ENCODE data around the gene VIPR1. TPM values are rescaled to one million over a fixed set of nuclear protein-coding genes. Genes with fewer than 3 reads are reported as not detected.

VIPR1 gene
- polyA plus RNA-seq, 1 of the 3 experiments (the other 2 are of a cell fraction), result not detected

- no peak overlapping the region for H2AFZ ChIP-seq (ENCODE audit: low read depth)
- no peak overlapping the region for H3K4me3 ChIP-seq (ENCODE audit: low read depth in 2 of 2, low read length in 1 of 2)
- ChIA-PET POLR2A (no interaction called here), CTCF (interaction anchor here (0.6 to 1.2 kb wide), 4 partner anchors 20 to 313 kb away, joined by 3 read pairs; no protein-coding TSS in a partner anchor)
- no peaks in the 10 kb centered on the region for H3K9me2 ChIP-seq
- no peak for DNase-seq
- H3K4me1 ChIP-seq (ENCODE audit: control insufficient read depth in 1 of 2, insufficient read depth in 2 of 2, low read depth in 1 of 2, low read length in 1 of 2), result peaks cover 0 to 13% of the 10 kb centered on the region in 2 experiments; a peak in 1 of 4 replicates
- H3K9ac ChIP-seq, result no peak overlapping the region
- TF ChIP-seq RXRA (IDR thresholded peaks at IDR 0.05; ENCODE audit: borderline replicate concordance, low read depth) (no peak), FOXM1 (IDR thresholded peaks at IDR 0.05; ENCODE audit: low read depth) (no peak), TEAD4 (IDR thresholded peaks at IDR 0.05; ENCODE audit: borderline replicate concordance, insufficient read depth) (no peak), EP300 (IDR thresholded peaks at IDR 0.05; ENCODE audit: borderline replicate concordance in 1 of 2, low read depth in 1 of 2, low read length in 1 of 2) (no peak), RFX5 (IDR thresholded peaks at IDR 0.05; ENCODE audit: low read length) (no peak)
- no peak overlapping the region for H3K27ac ChIP-seq (ENCODE audit: low read depth in 2 of 2, low read length in 1 of 2)
- no peaks in the 10 kb centered on the region for H4K20me1 ChIP-seq (ENCODE audit: insufficient read depth)
- H3K36me3 ChIP-seq (replicated peaks in 1 of 2; ENCODE audit: control insufficient read depth in 1 of 2, insufficient read depth in 2 of 2, low read length in 1 of 2), result no peaks in the 10 kb centered on the region
- no peaks in the 10 kb centered on the region for H3K79me2 ChIP-seq (ENCODE audit: insufficient read depth)
- peaks cover 26% of the 10 kb centered on the region for H3K27me3 ChIP-seq (ENCODE audit: insufficient read depth)
- no peaks in the 10 kb centered on the region for H3F3A ChIP-seq (replicated peaks; ENCODE audit: insufficient read depth)
- 61% methylated on average over 8 of the region's 10 CpGs for WGBS (ENCODE audit: low lambda C conversion rate)
- no peak overlapping the region for H3K4me2 ChIP-seq
- no peaks in the 10 kb centered on the region for H3K9me3 ChIP-seq
These were observed 2.1 kb downstream of the VIPR1 start for GRCh38 chr3:42504334-42505127.

GRCh38 chr3:42505128-42505848 lies 2.8 kb downstream of the VIPR1 start:
- H3F3A ChIP-seq (replicated peaks; ENCODE audit: insufficient read depth), result no peaks in the 10 kb centered on the region
- ChIA-PET POLR2A (no interaction called here), CTCF (interaction anchor here (1.0 to 1.1 kb wide), 2 partner anchors 19 to 30 kb away, joined by 3 read pairs; no protein-coding TSS in a partner anchor)
- no peaks in the 10 kb centered on the region for H3K79me2 ChIP-seq (ENCODE audit: insufficient read depth)
- no peaks in the 10 kb centered on the region for H3K9me2 ChIP-seq
- no peaks in the 10 kb centered on the region for H4K20me1 ChIP-seq (ENCODE audit: insufficient read depth)
- H2AFZ ChIP-seq (ENCODE audit: low read depth), result no peak overlapping the region
- peaks cover 0 to 13% of the 10 kb centered on the region in 2 experiments; a peak in 1 of 4 replicates for H3K4me1 ChIP-seq (ENCODE audit: control insufficient read depth in 1 of 2, insufficient read depth in 2 of 2, low read depth in 1 of 2, low read length in 1 of 2)
- no peaks in the 10 kb centered on the region for H3K9me3 ChIP-seq
- TF ChIP-seq NRF1 (IDR thresholded peaks at IDR 0.05; ENCODE audit: low read depth, low read length), result no peak
- no peak overlapping the region for H3K27ac ChIP-seq (ENCODE audit: low read depth in 2 of 2, low read length in 1 of 2)
- no peak overlapping the region for H3K4me3 ChIP-seq (ENCODE audit: low read depth in 2 of 2, low read length in 1 of 2)
- peaks cover 22% of the 10 kb centered on the region for H3K27me3 ChIP-seq (ENCODE audit: insufficient read depth)
- H3K4me2 ChIP-seq, result no peak overlapping the region
- no peak for DNase-seq
- H3K9ac ChIP-seq, result no peak overlapping the region
- 38% methylated on average over 3 of the region's 6 CpGs for WGBS (ENCODE audit: low lambda C conversion rate)
- H3K36me3 ChIP-seq (replicated peaks in 1 of 2; ENCODE audit: control insufficient read depth in 1 of 2, insufficient read depth in 2 of 2, low read length in 1 of 2), result no peaks in the 10 kb centered on the region

- Histone ChIP-seq H3K4me1 (ENCODE audit: control insufficient read depth in 1 of 2, insufficient read depth in 2 of 2, low read depth in 1 of 2, low read length in 1 of 2) (peaks cover 0 to 13% of the 10 kb centered on the region in 2 experiments; a peak in 1 of 4 replicates), H3K79me2 (ENCODE audit: insufficient read depth) (no peaks in the 10 kb centered on the region), H3K4me2 (no peak overlapping the region), H3K27me3 (ENCODE audit: insufficient read depth) (peaks cover 16% of the 10 kb centered on the region), H3K9ac (no peak overlapping the region), H3K36me3 (replicated peaks in 1 of 2; ENCODE audit: control insufficient read depth in 1 of 2, insufficient read depth in 2 of 2, low read length in 1 of 2) (no peaks in the 10 kb centered on the region), H2AFZ (ENCODE audit: low read depth) (no peak overlapping the region), H3K9me3 (no peaks in the 10 kb centered on the region), H3F3A (replicated peaks; ENCODE audit: insufficient read depth) (no peaks in the 10 kb centered on the region), H4K20me1 (ENCODE audit: insufficient read depth) (no peaks in the 10 kb centered on the region), H3K4me3 (ENCODE audit: low read depth in 2 of 2, low read length in 1 of 2) (no peak overlapping the region), H3K9me2 (no peaks in the 10 kb centered on the region), H3K27ac (ENCODE audit: low read depth in 2 of 2, low read length in 1 of 2) (no peak overlapping the region)
- WGBS (ENCODE audit: low lambda C conversion rate), result 33% methylated on average over 1 of the region's 4 CpGs
- TF ChIP-seq GABPA (IDR thresholded peaks at IDR 0.05; ENCODE audit: low read depth) (no peak), TEAD4 (IDR thresholded peaks at IDR 0.05; ENCODE audit: borderline replicate concordance, insufficient read depth) (no peak), RCOR1 (IDR thresholded peaks at IDR 0.05; ENCODE audit: low read length) (no peak), FOXJ3 (CRISPR knock-in tag; IDR thresholded peaks at IDR 0.05) (no peak), RFX5 (IDR thresholded peaks at IDR 0.05; ENCODE audit: low read length) (no peak), SIN3A (IDR thresholded peaks at IDR 0.05; ENCODE audit: borderline replicate concordance, low read depth, low read length) (no peak), NRF1 (IDR thresholded peaks at IDR 0.05; ENCODE audit: low read depth, low read length) (no peak), EP300 (IDR thresholded peaks at IDR 0.05; ENCODE audit: borderline replicate concordance in 1 of 2, low read depth in 1 of 2, low read length in 1 of 2) (no peak), ELF1 (IDR thresholded peaks at IDR 0.05) (no peak), USF2 (IDR thresholded peaks at IDR 0.05; ENCODE audit: borderline replicate concordance, low read depth, low read length) (no peak), POLR2AphosphoS5 (IDR thresholded peaks at IDR 0.05; ENCODE audit: low read depth, low read length) (no peak), IRF3 (IDR thresholded peaks at IDR 0.05; ENCODE audit: low read depth, low read length) (no peak), GATA2 (CRISPR knock-in tag; IDR thresholded peaks at IDR 0.05) (no peak), RXRA (IDR thresholded peaks at IDR 0.05; ENCODE audit: borderline replicate concordance, low read depth) (no peak)
- ChIA-PET POLR2A (no interaction called here), CTCF (interaction anchor here (1.1 to 1.2 kb wide), 2 partner anchors 19 to 23 kb away, joined by 3 read pairs; no protein-coding TSS in a partner anchor)
- DNase-seq, result no peak
These were observed 3.5 kb downstream of the VIPR1 start for GRCh38 chr3:42505849-42506410.

Data from SK-N-SH (cell line).